ENCODE data around the gene DTL. TPM values are rescaled to one million over a fixed set of nuclear protein-coding genes. Genes with fewer than 3 reads are reported as not detected.
A peak's percentile ranks its signal among the peaks of the same experiment; 100 is the strongest.

The DTL gene
- total and polyA plus RNA-seq, 3 experiments from 2014 or later = 0.23 to 86.9 (median 85.0) TPM

DNA sequence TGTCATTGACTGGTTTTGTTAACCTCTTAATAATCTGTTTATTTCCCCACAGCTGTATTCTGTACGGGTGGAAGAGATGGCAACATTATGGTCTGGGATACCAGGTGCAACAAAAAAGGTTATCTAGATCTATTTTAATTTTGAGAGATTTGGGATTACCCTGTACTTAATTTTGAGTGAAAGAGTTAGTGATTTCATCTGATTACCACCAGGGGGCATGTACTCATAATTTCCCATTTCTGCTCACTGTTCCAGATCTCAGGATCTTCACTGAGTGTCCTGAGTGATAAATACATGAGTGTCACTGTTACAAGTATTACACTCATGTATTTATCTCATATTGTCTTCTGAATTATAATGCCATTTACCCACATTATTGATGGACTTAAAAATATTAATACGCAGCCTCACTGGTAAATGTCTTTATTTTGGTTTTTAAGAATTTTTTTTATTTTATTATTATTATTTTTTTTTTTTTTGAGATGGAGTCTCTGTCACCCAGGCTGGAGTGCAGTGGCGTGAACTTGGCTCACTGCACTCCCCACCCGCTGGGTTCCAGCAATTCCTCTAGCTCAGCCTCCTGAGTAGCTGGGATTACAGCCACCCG is 27.4 kb downstream of the DTL start:
- Histone ChIP-seq H3K27me3 (ENCODE audit: insufficient read depth, low read length, poor library complexity, severe bottlenecking) (no peaks in the 10 kb centered on the region), H3K4me1 (ENCODE audit: insufficient read depth, low read length) (no peaks in the 10 kb centered on the region), H3K36me3 (ENCODE audit: insufficient read depth, low read length) (no peaks in the 10 kb centered on the region), H3K4me3 (ENCODE audit: low read length) (no peak overlapping the region), H3K27ac (ENCODE audit: low read depth, low read length) (no peak overlapping the region), H3K9me3 (ENCODE audit: low read length) (no peaks in the 10 kb centered on the region)
- no peaks in the 10 kb centered on the region for H3K4me1 Mint-ChIP-seq
- peaks cover 0 to 5% (median 2%) of the 10 kb centered on the region in 5 donors for H3K9me3 Mint-ChIP-seq
- ChIA-PET CTCF (interaction anchor here (0.7 to 3.7 kb wide), 20 partner anchors 8 to 407 kb away, joined by 3 to 73 read pairs (median 4); partner anchors contain the start of genes DTL and INTS7), POLR2A (no interaction called here)
- H3K27me3 Mint-ChIP-seq = no peaks in the 10 kb centered on the region
- peaks cover 0 to 5% (median 0%) of the 10 kb centered on the region in 3 donors for H3K36me3 Mint-ChIP-seq
- no peak overlapping the region for H3K27ac Mint-ChIP-seq
- no peak overlapping the region for H3K4me3 Mint-ChIP-seq
- peak in 2 of 5 donors; percentile 24 for DNase-seq

DNA sequence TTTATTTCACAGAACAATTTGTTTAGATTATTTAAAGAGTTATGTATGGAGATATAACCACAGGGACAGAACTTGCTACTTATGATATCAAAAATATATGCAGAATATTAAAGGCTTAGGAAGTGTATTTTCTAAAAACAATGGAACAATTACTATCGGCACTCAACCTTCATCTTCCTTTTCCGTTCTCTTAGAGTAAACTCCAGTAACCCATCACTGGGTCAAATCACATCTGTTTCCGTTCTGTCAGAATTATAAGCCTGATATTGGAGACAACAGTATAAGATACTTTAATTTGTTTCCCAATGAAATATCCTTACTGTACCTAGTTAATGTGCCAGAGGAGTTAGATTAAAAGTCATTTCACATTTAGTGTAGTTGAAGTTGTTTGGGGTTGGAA is 32.2 kb downstream of the DTL start:
- Mint-ChIP-seq H3K36me3 (no peaks in the 10 kb centered on the region), H3K9me3 (no peaks in the 10 kb centered on the region), H3K4me1 (no peaks in the 10 kb centered on the region), H3K27me3 (no peaks in the 10 kb centered on the region), H3K4me3 (no peak overlapping the region), H3K27ac (peak overlapping the region in 1 of 8 donors; percentile 6)
- no peaks in the 10 kb centered on the region for H3K27me3 ChIP-seq (ENCODE audit: insufficient read depth, low read length, poor library complexity, severe bottlenecking)
- H3K9me3 ChIP-seq (ENCODE audit: low read length) = no peaks in the 10 kb centered on the region
- no peaks in the 10 kb centered on the region for H3K4me1 ChIP-seq (ENCODE audit: insufficient read depth, low read length)
- no peaks in the 10 kb centered on the region for H3K36me3 ChIP-seq (ENCODE audit: insufficient read depth, low read length)
- ChIA-PET POLR2A (no interaction called here), CTCF (no interaction called here)
- H3K27ac ChIP-seq (ENCODE audit: low read depth, low read length) = no peak overlapping the region
- DNase-seq = no peak
- no peak overlapping the region for H3K4me3 ChIP-seq (ENCODE audit: low read length)

DNA sequence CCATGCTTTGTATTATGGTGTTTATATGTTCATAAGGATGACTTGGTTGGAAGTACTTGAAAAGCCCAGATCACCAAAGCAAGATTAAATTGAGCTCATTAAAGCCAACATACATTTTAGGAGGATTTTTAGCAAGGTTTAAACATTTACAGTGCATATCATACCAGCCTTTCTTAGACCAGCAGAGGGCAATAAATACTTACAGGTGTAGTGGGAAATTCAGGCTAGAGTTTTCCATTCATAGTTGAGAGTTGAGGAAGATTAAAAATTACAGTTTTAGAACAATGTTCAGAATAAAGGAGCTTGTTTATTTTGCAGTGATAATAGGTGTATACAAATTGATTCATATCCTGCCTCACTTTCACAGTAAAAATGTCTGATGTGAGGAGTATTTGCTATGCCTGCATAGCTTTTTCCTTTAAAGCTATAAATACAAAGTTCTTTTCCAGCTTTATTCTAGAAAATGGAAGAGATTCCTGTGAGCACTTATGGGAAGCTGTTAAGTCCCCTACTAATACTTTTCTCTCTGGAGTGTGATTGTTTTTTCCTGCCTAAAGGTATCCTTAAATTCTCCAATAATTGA is 35.3 kb downstream of the DTL start:
- H3K9me3 ChIP-seq (ENCODE audit: low read length) = no peaks in the 10 kb centered on the region
- H3K27ac ChIP-seq (ENCODE audit: low read depth, low read length) = no peak overlapping the region
- Mint-ChIP-seq H3K27ac (peak overlapping the region in 1 of 8 donors; percentile 61), H3K4me3 (no peak overlapping the region), H3K27me3 (no peaks in the 10 kb centered on the region), H3K36me3 (no peaks in the 10 kb centered on the region), H3K9me3 (no peaks in the 10 kb centered on the region), H3K4me1 (no peaks in the 10 kb centered on the region)
- no peaks in the 10 kb centered on the region for H3K27me3 ChIP-seq (ENCODE audit: insufficient read depth, low read length, poor library complexity, severe bottlenecking)
- H3K36me3 ChIP-seq (ENCODE audit: insufficient read depth, low read length) = no peaks in the 10 kb centered on the region
- H3K4me1 ChIP-seq (ENCODE audit: insufficient read depth, low read length) = no peaks in the 10 kb centered on the region
- ChIA-PET CTCF (interaction anchor here (0.6 to 5.7 kb wide), 40 partner anchors 9 to 443 kb away, joined by 3 to 201 read pairs (median 4); partner anchors contain the start of genes DTL, INTS7, NEK2 and PPP2R5A), POLR2A (interaction anchor here (0.6 to 1.7 kb wide), 3 partner anchors 215 to 311 kb away, joined by 7 to 8 read pairs (median 7); partner anchors contain the start of gene PPP2R5A)
- peak in 2 of 5 donors; percentile 36 to 43 for DNase-seq
- no peak overlapping the region for H3K4me3 ChIP-seq (ENCODE audit: low read length)

DNA sequence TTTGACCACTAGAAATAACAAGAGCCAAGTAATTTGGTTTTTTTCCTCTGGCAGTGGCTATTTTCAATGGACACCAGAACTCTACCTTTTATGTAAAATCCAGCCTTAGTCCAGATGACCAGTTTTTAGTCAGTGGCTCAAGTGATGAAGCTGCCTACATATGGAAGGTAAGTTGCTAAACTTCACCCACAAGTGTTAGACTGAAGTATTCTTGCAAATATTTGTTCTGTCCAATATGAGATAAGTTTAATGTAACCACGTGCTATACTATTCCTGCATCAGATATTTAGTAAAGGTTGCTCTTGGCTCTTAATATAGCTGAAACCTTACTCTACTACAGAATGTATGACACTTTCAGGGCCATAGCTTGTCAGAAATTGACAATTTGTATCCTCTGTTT is 36.5 kb downstream of the DTL start:
- H3K4me3 ChIP-seq (ENCODE audit: low read length) = no peak overlapping the region
- no peaks in the 10 kb centered on the region for H3K36me3 ChIP-seq (ENCODE audit: insufficient read depth, low read length)
- H3K4me1 ChIP-seq (ENCODE audit: insufficient read depth, low read length) = no peaks in the 10 kb centered on the region
- H3K27me3 ChIP-seq (ENCODE audit: insufficient read depth, low read length, poor library complexity, severe bottlenecking) = no peaks in the 10 kb centered on the region
- CTCF ChIA-PET = interaction anchor here (1.9 to 5.7 kb wide), 5 partner anchors 12 to 384 kb away, joined by 5 to 201 read pairs (median 44); partner anchors contain the start of gene PPP2R5A
- H3K9me3 Mint-ChIP-seq = no peaks in the 10 kb centered on the region
- no peak overlapping the region for H3K27ac ChIP-seq (ENCODE audit: low read depth, low read length)
- POLR2A ChIA-PET = no interaction called here
- H3K27me3 Mint-ChIP-seq = no peaks in the 10 kb centered on the region
- H3K9me3 ChIP-seq (ENCODE audit: low read length) = no peaks in the 10 kb centered on the region
- H3K4me1 Mint-ChIP-seq = no peaks in the 10 kb centered on the region
- H3K27ac Mint-ChIP-seq = no peak overlapping the region
- no peak for DNase-seq
- no peaks in the 10 kb centered on the region for H3K36me3 Mint-ChIP-seq
- H3K4me3 Mint-ChIP-seq = no peak overlapping the region

DNA sequence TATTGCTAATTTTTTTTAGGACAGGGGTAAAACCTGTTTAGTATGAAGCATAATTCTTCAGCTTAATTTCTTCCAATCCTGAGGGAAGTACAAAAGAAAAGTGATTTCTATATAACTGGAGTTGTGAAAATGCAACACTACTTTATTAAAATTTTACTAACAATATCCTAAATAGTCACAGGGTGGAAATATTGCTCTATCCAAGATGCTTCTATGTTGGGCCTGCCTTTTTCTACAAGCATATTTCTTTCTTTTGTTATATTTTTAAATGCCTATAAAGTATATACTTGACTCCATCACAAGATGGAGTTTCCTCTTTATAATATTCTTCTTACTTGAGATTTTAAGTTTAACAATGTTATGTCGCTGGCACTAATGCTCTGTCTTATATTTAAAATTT is 37.9 kb downstream of the DTL start:
- no peaks in the 10 kb centered on the region for H3K27me3 ChIP-seq (ENCODE audit: insufficient read depth, low read length, poor library complexity, severe bottlenecking)
- no peaks in the 10 kb centered on the region for H3K9me3 ChIP-seq (ENCODE audit: low read length)
- peak overlapping the region in 1 of 8 donors; percentile 36 for H3K27ac Mint-ChIP-seq
- no peaks in the 10 kb centered on the region for H3K9me3 Mint-ChIP-seq
- DNase-seq = no peak
- CTCF ChIA-PET = interaction anchor here (4.3 to 5.7 kb wide), 2 partner anchors 293 to 382 kb away, joined by 46 to 201 read pairs; no protein-coding TSS in a partner anchor
- H3K27ac ChIP-seq (ENCODE audit: low read depth, low read length) = no peak overlapping the region
- no peaks in the 10 kb centered on the region for H3K4me1 ChIP-seq (ENCODE audit: insufficient read depth, low read length)
- no peaks in the 10 kb centered on the region for H3K27me3 Mint-ChIP-seq
- H3K4me3 Mint-ChIP-seq = no peak overlapping the region
- H3K4me1 Mint-ChIP-seq = no peaks in the 10 kb centered on the region
- no peaks in the 10 kb centered on the region for H3K36me3 Mint-ChIP-seq
- no peaks in the 10 kb centered on the region for H3K36me3 ChIP-seq (ENCODE audit: insufficient read depth, low read length)
- POLR2A ChIA-PET = no interaction called here
- H3K4me3 ChIP-seq (ENCODE audit: low read length) = no peak overlapping the region

DNA sequence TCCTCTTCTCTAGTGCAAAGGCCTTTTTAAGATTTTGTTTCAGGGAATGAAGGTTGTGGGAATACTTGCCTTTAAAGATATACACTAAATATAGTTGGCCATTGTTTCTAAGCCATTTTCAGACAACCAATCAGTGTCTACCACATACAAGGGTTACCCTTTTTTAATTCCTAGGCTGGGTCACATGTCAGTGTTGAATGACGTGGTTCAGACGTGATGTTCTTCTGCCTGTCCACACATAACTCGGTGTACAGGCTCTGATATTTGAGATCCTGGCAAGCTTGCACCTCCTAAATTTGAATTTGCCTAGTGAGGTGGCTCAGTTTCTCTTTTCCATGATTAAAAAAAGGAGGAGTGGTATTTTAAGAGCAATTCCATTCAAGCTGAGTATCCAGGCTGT is 38.8 kb downstream of the DTL start:
- H3K9me3 Mint-ChIP-seq = no peaks in the 10 kb centered on the region
- Histone ChIP-seq H3K4me3 (ENCODE audit: low read length) (no peak overlapping the region), H3K4me1 (ENCODE audit: insufficient read depth, low read length) (no peaks in the 10 kb centered on the region), H3K27ac (ENCODE audit: low read depth, low read length) (no peak overlapping the region), H3K36me3 (ENCODE audit: insufficient read depth, low read length) (no peaks in the 10 kb centered on the region), H3K27me3 (ENCODE audit: insufficient read depth, low read length, poor library complexity, severe bottlenecking) (no peaks in the 10 kb centered on the region), H3K9me3 (ENCODE audit: low read length) (no peaks in the 10 kb centered on the region)
- no peak for DNase-seq
- ChIA-PET POLR2A (no interaction called here), CTCF (no interaction called here)
- no peaks in the 10 kb centered on the region for H3K27me3 Mint-ChIP-seq
- H3K4me1 Mint-ChIP-seq = no peaks in the 10 kb centered on the region
- no peak overlapping the region for H3K4me3 Mint-ChIP-seq
- no peak overlapping the region for H3K27ac Mint-ChIP-seq
- no peaks in the 10 kb centered on the region for H3K36me3 Mint-ChIP-seq

DNA sequence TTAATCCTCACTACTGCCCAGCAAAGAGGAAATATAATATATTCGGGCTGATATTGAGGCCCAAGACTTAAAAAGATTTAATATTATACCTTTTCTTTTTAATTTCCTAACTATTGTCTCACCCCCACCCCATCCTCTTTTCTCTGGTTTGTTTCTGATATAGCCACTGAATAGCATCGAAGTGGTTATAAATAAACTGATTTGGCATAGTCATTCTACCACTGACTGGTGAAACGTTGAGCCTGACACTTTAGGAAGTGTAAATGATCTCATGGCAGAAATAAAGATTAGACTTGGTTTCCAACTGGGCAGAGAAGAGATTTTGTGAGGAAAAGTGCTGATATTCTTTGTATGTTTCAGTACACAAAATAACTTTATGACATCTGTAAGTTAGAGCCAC is 39.3 kb downstream of the DTL start:
- no peaks in the 10 kb centered on the region for H3K27me3 ChIP-seq (ENCODE audit: insufficient read depth, low read length, poor library complexity, severe bottlenecking)
- no peaks in the 10 kb centered on the region for H3K4me1 Mint-ChIP-seq
- H3K4me3 Mint-ChIP-seq = no peak overlapping the region
- H3K9me3 ChIP-seq (ENCODE audit: low read length) = no peaks in the 10 kb centered on the region
- H3K36me3 Mint-ChIP-seq = no peaks in the 10 kb centered on the region
- no peak overlapping the region for H3K4me3 ChIP-seq (ENCODE audit: low read length)
- no peak overlapping the region for H3K27ac ChIP-seq (ENCODE audit: low read depth, low read length)
- DNase-seq = no peak
- CTCF ChIA-PET = no interaction called here
- POLR2A ChIA-PET = no interaction called here
- H3K27me3 Mint-ChIP-seq = no peaks in the 10 kb centered on the region
- H3K9me3 Mint-ChIP-seq = no peaks in the 10 kb centered on the region
- H3K4me1 ChIP-seq (ENCODE audit: insufficient read depth, low read length) = no peaks in the 10 kb centered on the region
- no peaks in the 10 kb centered on the region for H3K36me3 ChIP-seq (ENCODE audit: insufficient read depth, low read length)
- H3K27ac Mint-ChIP-seq = no peak overlapping the region

DNA sequence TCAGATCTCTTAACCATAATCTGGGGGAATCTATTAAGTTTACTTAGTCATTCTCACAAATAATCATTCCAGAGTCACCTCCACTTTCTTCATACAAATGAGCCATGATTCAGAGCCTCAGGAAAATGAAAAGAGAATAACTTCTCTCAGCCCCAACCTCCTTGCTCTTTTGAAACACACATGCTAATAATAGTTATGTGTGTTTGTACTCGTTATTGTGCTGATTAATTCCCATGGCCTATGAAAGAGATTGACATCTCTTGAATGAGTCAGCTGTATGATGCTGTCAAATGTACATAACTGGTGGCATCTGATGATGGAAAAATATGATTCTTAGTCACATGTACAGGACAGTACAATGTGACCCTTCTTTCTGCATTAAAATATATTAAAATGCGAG is 41.5 kb downstream of the DTL start:
- H3K27ac Mint-ChIP-seq = no peak overlapping the region
- no peaks in the 10 kb centered on the region for H3K4me1 ChIP-seq (ENCODE audit: insufficient read depth, low read length)
- H3K9me3 Mint-ChIP-seq = no peaks in the 10 kb centered on the region
- no peak overlapping the region for H3K4me3 ChIP-seq (ENCODE audit: low read length)
- no peaks in the 10 kb centered on the region for H3K36me3 Mint-ChIP-seq
- ChIA-PET POLR2A (no interaction called here), CTCF (interaction anchor here (1.1 to 1.3 kb wide), 2 partner anchors 13 to 379 kb away, joined by 3 to 6 read pairs; no protein-coding TSS in a partner anchor)
- no peak overlapping the region for H3K4me3 Mint-ChIP-seq
- DNase-seq = no peak
- H3K36me3 ChIP-seq (ENCODE audit: insufficient read depth, low read length) = no peaks in the 10 kb centered on the region
- no peaks in the 10 kb centered on the region for H3K27me3 ChIP-seq (ENCODE audit: insufficient read depth, low read length, poor library complexity, severe bottlenecking)
- H3K27ac ChIP-seq (ENCODE audit: low read depth, low read length) = no peak overlapping the region
- no peaks in the 10 kb centered on the region for H3K27me3 Mint-ChIP-seq
- no peaks in the 10 kb centered on the region for H3K9me3 ChIP-seq (ENCODE audit: low read length)
- no peaks in the 10 kb centered on the region for H3K4me1 Mint-ChIP-seq
